HG02678 (cell line): ENCODE data around the gene GPR139.

Experiments
- ATAC-seq: cut with Tn5 transposase; IDR thresholded peaks from one replicate; pipeline ENCODE4 v1.9.1; 2021; ENCODE audit warnings: mild to moderate bottlenecking, moderate library complexity; ENCODE audit not compliant: unreplicated experiment

The GPR139 gene

GRCh38 chr16:20073203-20074098 lies at the start of gene GPR139:
Gene GPR139 (minus strand): TSS chr16:20073890. CDS start chr16:20073616, 274 bp downstream.
- ATAC-seq, result no peak

GRCh38 chr16:20122011-20122410 lies 48.3 kb upstream of the GPR139 start:
- no peak for ATAC-seq

GRCh38 chr16:20114356-20114755 lies 40.7 kb upstream of the GPR139 start:
- no peak for ATAC-seq

GRCh38 chr16:20111143-20111542 lies 37.5 kb upstream of the GPR139 start:
- ATAC-seq, result no peak

GRCh38 chr16:20107083-20107482 lies 33.4 kb upstream of the GPR139 start:
- ATAC-seq, result no peak

GRCh38 chr16:20104563-20105183 lies 31.0 kb upstream of the GPR139 start:
- no peak for ATAC-seq

GRCh38 chr16:20102521-20102920 lies 28.8 kb upstream of the GPR139 start:
- ATAC-seq, result no peak

- ATAC-seq, result no peak
These were observed 28.3 kb upstream of the GPR139 start for GRCh38 chr16:20102021-20102420.

GRCh38 chr16:20099375-20099774 lies 25.7 kb upstream of the GPR139 start:
- ATAC-seq, result no peak

GRCh38 chr16:20094157-20094556 lies 20.5 kb upstream of the GPR139 start:
- no peak for ATAC-seq

- ATAC-seq, result no peak
These were observed 15.7 kb upstream of the GPR139 start for GRCh38 chr16:20089246-20089965.

- no peak for ATAC-seq
These were observed 11.0 kb upstream of the GPR139 start for GRCh38 chr16:20084624-20085226.

GRCh38 chr16:20079106-20079505 lies 5.4 kb upstream of the GPR139 start:
- ATAC-seq, result no peak

- no peak for ATAC-seq
These were observed 1.6 kb upstream of the GPR139 start for GRCh38 chr16:20075243-20075642.

- no peak for ATAC-seq
These were observed 655 bp upstream of the GPR139 start for GRCh38 chr16:20074099-20074991.

- no peak for ATAC-seq
These were observed 852 bp downstream of the GPR139 start for GRCh38 chr16:20072874-20073202.

- no peak for ATAC-seq
These were observed 1.4 kb downstream of the GPR139 start for GRCh38 chr16:20072146-20072873.

GRCh38 chr16:20064931-20065330 lies 8.8 kb downstream of the GPR139 start:
- ATAC-seq, result no peak

GRCh38 chr16:20064520-20064919 lies 9.2 kb downstream of the GPR139 start:
- ATAC-seq, result no peak

- ATAC-seq, result no peak
These were observed 12.6 kb downstream of the GPR139 start for GRCh38 chr16:20061132-20061531.
